Gastroesophageal sphincter (tissue), 3 donors: ENCODE results near the gene BAG3.

Experiments used
- CTCF ChIP-seq, 4 experiments: fragments of 200-600 bp in 2 of 4; fragments of 450-650 bp in 2 of 4; sonication (generic) in 1 of 4; IDR thresholded peaks; one replicate each; pipeline ENCODE4 v1.5.1; 2017 to 2019; ENCODE audit warnings: antibody characterized with exemption in 4 of 4, mild to moderate bottlenecking in 2 of 4, moderate library complexity in 2 of 4
- EP300 ChIP-seq: sonication (generic); formaldehyde crosslinking; IDR thresholded peaks from one replicate; pipeline ENCODE4 v1.6.1; 2017; ENCODE audit warnings: antibody characterized with exemption, mild to moderate bottlenecking
- POLR2A ChIP-seq, 2 donors: fragments of 450-650 bp; IDR thresholded peaks; one replicate each; pipeline ENCODE4 v1.6.1; 2017; ENCODE audit warnings: antibody characterized with exemption in 2 of 2, mild to moderate bottlenecking in 2 of 2, moderate library complexity in 1 of 2

GRCh38 chr10:119723624-119724023, 72.4 kb downstream of the BAG3 start:
- no peak for TF ChIP-seq CTCF (IDR thresholded peaks at IDR 0.05)
- no peak for TF ChIP-seq POLR2A (IDR thresholded peaks at IDR 0.05)
- TF ChIP-seq EP300: no peak
